Measurements from ENCODE around the gene ACKR1.

GRCh38 chr1:159228554-159228953 is 23.9 kb downstream of the ACKR1 start:
- TF ChIP-seq POLR2A (IDR thresholded peaks at IDR 0.05) (no peak), CTCF (IDR thresholded peaks at IDR 0.05) (no peak)
